ENCODE data around the gene BRD9. TPM values are rescaled to one million over a fixed set of nuclear protein-coding genes. Genes with fewer than 3 reads are reported as not detected.
A peak's percentile ranks its signal among the peaks of the same experiment; 100 is the strongest.
"Not testable (repeated sequence)": the region's sequence is repeated elsewhere in the genome, so short reads cannot be mapped to it uniquely, and the experiment has no call there.

The BRD9 gene
- total RNA-seq, 4 donors from 2014 or later = 20.3 to 28.8 (median 22.2) TPM

GRCh38 chr5:845031-845675 is 47.4 kb downstream of the BRD9 start:
- H3K36me3 ChIP-seq; ATAC-seq; DNase-seq; intact Hi-C loops (cut with DNase I; ENCODE audit: low total_unique reads); H3K27me3 ChIP-seq; in situ Hi-C loops (cut with MboI; ENCODE audit: low sequenced_read_pairs in 4 of 4); H3K4me1 ChIP-seq; H3K9me3 ChIP-seq; H3K27ac ChIP-seq; H3K4me3 ChIP-seq: not testable (repeated sequence)

- intact Hi-C loops (cut with DNase I; ENCODE audit: low total_unique reads); DNase-seq: not testable (repeated sequence)
These were observed 48.2 kb downstream of the BRD9 start for GRCh38 chr5:844426-844825.

GRCh38 chr5:843926-844325 is 48.7 kb downstream of the BRD9 start:
- H3K4me1 ChIP-seq; H3K36me3 ChIP-seq; H3K27ac ChIP-seq; H3K9me3 ChIP-seq; intact Hi-C loops (cut with DNase I; ENCODE audit: low total_unique reads); in situ Hi-C loops (cut with MboI; ENCODE audit: low sequenced_read_pairs in 4 of 4); DNase-seq; H3K4me3 ChIP-seq; H3K27me3 ChIP-seq; ATAC-seq: not testable (repeated sequence)

More at GRCh38 chr5:844426-844825, 48.2 kb downstream of the BRD9 start:
- H3K27ac ChIP-seq; H3K27me3 ChIP-seq; H3K4me1 ChIP-seq; in situ Hi-C loops (cut with MboI; ENCODE audit: low sequenced_read_pairs in 4 of 4); H3K36me3 ChIP-seq; H3K4me3 ChIP-seq; ATAC-seq; H3K9me3 ChIP-seq: not testable (repeated sequence)

GRCh38 chr5:843371-843770 is 49.2 kb downstream of the BRD9 start:
- intact Hi-C loops (cut with DNase I; ENCODE audit: low total_unique reads) = not testable (repeated sequence)

GRCh38 chr5:842402-843221 is 50.0 kb downstream of the BRD9 start:
- ATAC-seq; H3K9me3 ChIP-seq; intact Hi-C loops (cut with DNase I; ENCODE audit: low total_unique reads); H3K4me3 ChIP-seq; H3K27ac ChIP-seq; in situ Hi-C loops (cut with MboI; ENCODE audit: low sequenced_read_pairs in 4 of 4); H3K27me3 ChIP-seq; H3K4me1 ChIP-seq; H3K36me3 ChIP-seq: not testable (repeated sequence)
- DNase-seq = peak in 1 of 2 donors; percentile 8

More at GRCh38 chr5:843371-843770, 49.2 kb downstream of the BRD9 start:
- H3K36me3 ChIP-seq; H3K4me1 ChIP-seq; H3K9me3 ChIP-seq; H3K27ac ChIP-seq; H3K4me3 ChIP-seq; H3K27me3 ChIP-seq; in situ Hi-C loops (cut with MboI; ENCODE audit: low sequenced_read_pairs in 4 of 4); ATAC-seq: not testable (repeated sequence)
- peak in 1 of 2 donors; percentile 8 for DNase-seq

GRCh38 chr5:841531-842401 is 50.8 kb downstream of the BRD9 start:
- peak in 1 of 2 donors; percentile 6 for DNase-seq

GRCh38 chr5:840974-841435 is 51.6 kb downstream of the BRD9 start:
- ATAC-seq; H3K27ac ChIP-seq; in situ Hi-C loops (cut with MboI; ENCODE audit: low sequenced_read_pairs in 4 of 4); H3K9me3 ChIP-seq; H3K36me3 ChIP-seq; intact Hi-C loops (cut with DNase I; ENCODE audit: low total_unique reads); H3K4me1 ChIP-seq; H3K27me3 ChIP-seq; H3K4me3 ChIP-seq: not testable (repeated sequence)
- peak in 1 of 2 donors; percentile 4 for DNase-seq

More at GRCh38 chr5:841531-842401, 50.8 kb downstream of the BRD9 start:
- H3K4me1 ChIP-seq; ATAC-seq; H3K36me3 ChIP-seq; intact Hi-C loops (cut with DNase I; ENCODE audit: low total_unique reads); H3K9me3 ChIP-seq; in situ Hi-C loops (cut with MboI; ENCODE audit: low sequenced_read_pairs in 4 of 4); H3K27ac ChIP-seq; H3K27me3 ChIP-seq; H3K4me3 ChIP-seq: not testable (repeated sequence)

- H3K36me3 ChIP-seq; H3K27ac ChIP-seq; H3K4me1 ChIP-seq; H3K27me3 ChIP-seq; ATAC-seq; H3K9me3 ChIP-seq; intact Hi-C loops (cut with DNase I; ENCODE audit: low total_unique reads); H3K4me3 ChIP-seq; in situ Hi-C loops (cut with MboI; ENCODE audit: low sequenced_read_pairs in 4 of 4): not testable (repeated sequence)
- peak in 1 of 2 donors; percentile 18 for DNase-seq
These were observed 52.3 kb downstream of the BRD9 start for GRCh38 chr5:840118-840973.

GRCh38 chr5:838431-838851 is 54.2 kb downstream of the BRD9 start:
- H3K27ac ChIP-seq; intact Hi-C loops (cut with DNase I; ENCODE audit: low total_unique reads); ATAC-seq; H3K4me3 ChIP-seq; H3K9me3 ChIP-seq; H3K4me1 ChIP-seq; in situ Hi-C loops (cut with MboI; ENCODE audit: low sequenced_read_pairs in 4 of 4); H3K27me3 ChIP-seq; DNase-seq; H3K36me3 ChIP-seq: not testable (repeated sequence)

GRCh38 chr5:837621-838121 is 54.9 kb downstream of the BRD9 start:
- H3K27ac ChIP-seq; intact Hi-C loops (cut with DNase I; ENCODE audit: low total_unique reads); H3K4me3 ChIP-seq; H3K36me3 ChIP-seq; H3K4me1 ChIP-seq; H3K9me3 ChIP-seq; H3K27me3 ChIP-seq; ATAC-seq; DNase-seq; in situ Hi-C loops (cut with MboI; ENCODE audit: low sequenced_read_pairs in 4 of 4): not testable (repeated sequence)
